GM12801 (cell line): ENCODE measurements around the gene CTIF.

Source experiments
- TF ChIP-seq, protein P1 (sequence below): IDR thresholded peaks from one replicate; pipeline ENCODE4 v1.5.1; 2011; ENCODE audit warnings: control low read depth; ENCODE audit not compliant: insufficient read length; ENCODE audit errors: extremely low read depth

The CTIF gene

DNA sequence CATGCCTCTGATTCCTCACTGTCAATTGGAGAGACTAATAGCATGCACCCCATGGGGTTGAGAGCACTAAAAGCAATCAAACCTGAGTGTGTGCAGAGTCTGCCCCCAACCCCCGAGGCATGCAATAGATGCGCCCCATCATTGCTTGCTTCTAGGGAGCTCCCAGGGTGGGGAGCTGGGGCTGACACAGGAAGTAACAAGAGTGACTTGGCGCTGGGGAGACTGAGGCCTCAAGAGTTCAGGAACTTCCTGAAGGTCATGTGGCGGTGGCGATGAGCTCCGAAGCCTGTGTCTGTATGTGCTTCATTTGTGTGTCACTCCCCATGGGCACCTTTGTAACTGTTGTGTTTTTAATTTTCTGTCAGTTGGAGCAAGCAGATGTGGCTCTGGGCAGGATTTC, 61.2 kb downstream of the CTIF start:
- TF ChIP-seq, protein P1, sequence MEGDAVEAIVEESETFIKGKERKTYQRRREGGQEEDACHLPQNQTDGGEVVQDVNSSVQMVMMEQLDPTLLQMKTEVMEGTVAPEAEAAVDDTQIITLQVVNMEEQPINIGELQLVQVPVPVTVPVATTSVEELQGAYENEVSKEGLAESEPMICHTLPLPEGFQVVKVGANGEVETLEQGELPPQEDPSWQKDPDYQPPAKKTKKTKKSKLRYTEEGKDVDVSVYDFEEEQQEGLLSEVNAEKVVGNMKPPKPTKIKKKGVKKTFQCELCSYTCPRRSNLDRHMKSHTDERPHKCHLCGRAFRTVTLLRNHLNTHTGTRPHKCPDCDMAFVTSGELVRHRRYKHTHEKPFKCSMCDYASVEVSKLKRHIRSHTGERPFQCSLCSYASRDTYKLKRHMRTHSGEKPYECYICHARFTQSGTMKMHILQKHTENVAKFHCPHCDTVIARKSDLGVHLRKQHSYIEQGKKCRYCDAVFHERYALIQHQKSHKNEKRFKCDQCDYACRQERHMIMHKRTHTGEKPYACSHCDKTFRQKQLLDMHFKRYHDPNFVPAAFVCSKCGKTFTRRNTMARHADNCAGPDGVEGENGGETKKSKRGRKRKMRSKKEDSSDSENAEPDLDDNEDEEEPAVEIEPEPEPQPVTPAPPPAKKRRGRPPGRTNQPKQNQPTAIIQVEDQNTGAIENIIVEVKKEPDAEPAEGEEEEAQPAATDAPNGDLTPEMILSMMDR, result no peak

DNA sequence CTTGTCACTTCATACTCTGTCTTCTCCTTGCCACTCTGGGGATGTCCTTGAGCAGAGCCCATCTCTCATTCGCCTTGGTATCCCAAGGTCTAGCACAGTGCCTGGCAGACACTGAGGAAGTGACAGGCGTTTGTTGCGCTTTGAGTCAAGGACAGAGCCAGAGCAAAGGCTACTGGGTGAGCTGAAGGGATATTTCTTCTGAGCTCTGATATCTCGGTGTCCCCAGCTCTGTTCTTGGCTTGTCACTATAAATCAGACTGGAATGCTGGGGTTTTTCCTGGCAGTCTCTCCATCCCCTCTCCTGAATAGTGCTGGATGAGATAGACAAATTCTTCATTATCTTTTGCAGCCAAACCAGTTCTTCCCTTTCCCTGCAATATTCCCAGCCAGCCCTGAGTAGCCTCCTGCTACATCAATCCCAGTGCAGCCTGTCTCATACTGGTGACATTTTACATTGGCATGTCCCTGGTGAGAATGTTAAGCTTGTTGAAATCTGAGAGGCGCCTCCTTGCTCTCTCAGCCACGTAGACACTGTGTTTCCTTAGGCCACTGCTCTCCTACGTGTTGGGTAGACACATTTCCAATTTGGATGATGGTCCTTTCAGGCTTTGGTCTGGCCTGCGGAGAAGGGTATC, 61.7 kb downstream of the CTIF start:
- TF ChIP-seq, protein P1, result no peak

DNA sequence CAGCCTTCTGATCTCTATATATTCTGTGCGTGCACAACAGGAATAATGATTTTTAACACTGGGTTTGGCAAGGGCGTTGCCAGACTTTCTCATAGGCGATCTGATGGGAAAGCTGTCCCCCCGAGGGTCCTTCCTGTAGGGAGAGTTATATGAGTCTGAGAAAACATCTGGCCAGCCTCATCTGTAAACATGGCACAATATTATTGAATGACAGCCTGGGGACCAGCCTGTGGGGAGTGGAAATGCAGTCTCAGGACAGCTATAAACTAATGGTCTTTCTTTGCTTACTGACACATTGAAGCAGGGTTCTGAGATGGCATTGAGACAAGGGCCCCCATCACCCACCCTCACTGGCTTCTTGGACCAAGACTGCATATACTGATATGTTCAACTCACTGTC, 62.5 kb downstream of the CTIF start:
- TF ChIP-seq, protein P1, result no peak

DNA sequence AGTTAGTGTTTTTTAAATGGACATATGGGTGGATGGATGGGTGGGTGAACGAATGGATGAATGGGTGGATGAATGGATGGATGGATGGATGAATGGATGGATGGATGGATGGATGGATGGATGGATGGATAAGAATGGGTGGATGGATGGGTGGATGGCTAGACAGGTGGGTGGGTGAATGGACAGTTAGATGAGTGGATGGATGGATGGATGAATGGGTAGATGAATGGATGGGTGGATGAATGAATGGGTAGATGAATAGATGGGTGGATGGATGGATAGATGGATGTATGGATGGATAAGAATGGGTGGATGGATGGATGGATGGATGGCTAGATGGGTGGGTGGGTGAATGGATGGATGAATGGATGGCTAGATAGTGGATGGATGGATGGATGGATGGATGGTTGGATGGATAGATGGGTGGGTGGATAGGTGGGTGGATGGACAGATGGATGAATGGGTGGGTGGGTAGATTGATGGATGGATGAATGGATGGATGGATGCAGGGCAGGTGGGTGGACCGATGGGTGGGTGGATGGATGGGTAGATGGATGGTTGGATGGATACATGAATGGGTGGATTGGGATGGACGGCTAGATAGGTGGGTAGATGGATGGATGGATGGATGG, 64.0 kb downstream of the CTIF start:
- TF ChIP-seq, protein P1, result no peak

DNA sequence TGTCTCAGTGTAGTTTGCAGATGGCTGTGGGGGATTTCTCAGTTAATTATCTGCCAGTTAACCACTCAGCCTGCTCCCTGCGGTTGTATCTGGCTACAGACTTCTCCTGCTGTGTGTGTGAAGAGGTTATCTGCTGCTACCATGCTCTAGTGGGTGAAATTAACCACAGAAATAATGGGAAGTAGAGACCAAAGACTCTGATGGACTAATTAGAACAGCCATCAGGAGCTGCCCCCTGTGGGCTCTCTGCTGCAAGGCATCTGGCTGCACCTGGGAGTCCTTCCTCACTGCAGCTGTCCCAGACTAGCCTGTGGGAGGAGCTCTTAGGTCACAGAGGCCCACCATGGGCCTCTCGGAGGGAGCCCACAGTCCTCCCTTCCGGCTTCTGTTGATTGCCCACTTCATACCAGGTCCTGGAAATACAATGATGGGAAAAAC, 66.6 kb downstream of the CTIF start:
- TF ChIP-seq, protein P1, result no peak

DNA sequence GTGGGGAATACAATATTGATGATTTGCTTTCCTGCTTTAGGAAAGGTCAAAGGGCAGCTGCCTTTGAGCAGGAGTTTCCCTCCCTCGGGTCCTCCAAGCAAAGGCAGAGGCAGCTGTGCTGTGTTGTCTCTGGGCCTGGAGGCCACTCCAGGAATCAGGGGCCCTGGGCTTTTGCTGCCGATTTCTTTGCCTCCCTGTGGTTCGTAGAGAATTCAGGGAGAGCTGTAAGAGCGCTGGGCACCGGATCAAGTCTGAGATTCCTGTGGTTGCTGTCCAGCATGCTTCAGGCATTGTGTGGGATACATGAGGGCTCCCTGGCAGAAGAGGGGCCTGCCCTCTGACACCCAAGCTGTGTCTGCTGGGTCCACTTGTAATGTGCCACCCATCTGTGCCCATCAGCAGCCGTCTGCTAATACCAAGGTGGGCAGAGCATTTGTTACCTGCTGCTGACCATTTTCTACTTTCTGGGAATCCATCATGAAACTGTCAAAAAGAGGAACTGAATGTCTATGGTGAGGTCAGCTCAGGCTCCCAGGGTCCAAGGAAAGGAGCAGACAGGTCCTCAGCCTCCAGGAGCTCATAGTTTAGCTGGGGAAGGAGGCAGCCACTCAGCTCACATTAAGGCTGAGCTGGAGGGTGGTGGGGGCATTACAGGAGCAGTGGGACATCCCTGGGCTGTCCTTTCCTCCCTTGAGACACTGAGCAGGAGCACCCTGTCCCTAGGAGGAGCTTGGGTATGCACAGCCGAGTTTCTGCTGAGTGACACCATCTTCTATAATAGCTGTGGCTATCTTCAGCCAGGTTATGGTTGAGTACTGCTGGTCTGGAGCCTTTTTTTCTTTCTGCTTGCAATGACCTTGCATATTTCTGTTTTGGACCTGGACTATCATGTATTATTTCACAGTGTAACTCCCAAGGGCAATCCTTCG, 68.5 kb downstream of the CTIF start:
- TF ChIP-seq, protein P1, result no peak

DNA sequence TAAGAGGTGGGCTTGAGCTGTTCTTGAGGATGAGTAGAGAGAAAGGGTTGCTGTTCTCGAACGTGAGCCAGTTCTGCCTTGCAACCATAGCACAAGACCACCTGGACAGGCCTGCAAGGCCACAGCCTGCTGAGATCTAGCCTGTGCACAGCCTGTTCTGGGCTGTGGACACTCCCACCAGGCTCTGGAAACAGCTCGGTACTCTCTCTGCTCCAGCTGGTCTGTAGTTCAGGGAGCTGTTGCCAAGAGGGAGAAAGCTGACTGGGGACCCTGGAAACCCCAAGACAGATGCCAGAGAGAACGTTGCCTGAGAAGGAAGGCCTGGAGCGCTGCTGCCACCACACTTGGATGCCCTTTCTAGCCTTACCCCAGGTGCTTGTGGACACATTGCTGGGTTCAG, 69.8 kb downstream of the CTIF start:
- TF ChIP-seq, protein P1, result no peak
